Measurements from ENCODE around the gene PRDX5. TPM values are rescaled to one million over a fixed set of nuclear protein-coding genes. Genes with fewer than 3 reads are reported as not detected.

Gene PRDX5
- total RNA-seq, 1 experiment from 2014 or later: 267 TPM

DNA sequence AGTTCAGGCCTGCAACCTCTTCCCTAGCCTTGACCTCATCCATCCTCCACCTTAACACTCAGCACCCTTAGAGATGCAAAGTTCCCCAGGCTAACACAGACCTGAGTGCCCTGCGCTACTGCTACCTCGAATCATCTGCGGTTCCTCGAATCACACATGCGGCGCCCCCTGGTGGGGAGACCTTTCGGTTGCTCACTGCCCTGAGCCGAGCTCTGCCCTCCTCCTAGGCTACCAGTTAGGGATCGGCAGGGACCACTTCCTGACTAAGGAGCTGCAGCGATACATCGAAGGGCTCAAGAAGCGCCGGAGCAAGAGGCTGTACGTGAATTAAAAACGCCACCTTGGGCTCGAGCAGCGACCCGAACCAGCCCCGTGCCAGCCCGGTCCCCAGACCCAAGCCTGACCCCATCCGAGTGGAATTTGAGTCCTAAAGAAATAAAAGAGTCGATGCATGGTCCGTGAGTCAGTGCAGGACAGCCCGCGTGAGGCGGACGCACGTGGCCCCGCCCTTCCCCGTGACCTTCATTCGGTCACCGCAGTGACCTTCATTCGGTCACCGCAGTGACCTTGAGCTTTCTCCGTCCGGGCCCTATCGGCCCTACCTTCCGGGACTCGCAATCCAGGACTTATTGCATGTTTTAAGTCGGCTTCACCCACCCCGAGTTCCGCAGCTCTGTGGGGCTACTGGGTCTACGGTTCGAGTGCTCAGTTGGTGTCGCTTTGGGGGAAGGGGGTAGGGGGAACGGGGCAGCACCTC lies 13.4 kb upstream of the PRDX5 start:
- RAD21 ChIA-PET (ENCODE audit: low non-redundant PET in 1 of 2, low total read pairs in 2 of 2, uncharacterized antibody in 2 of 2, unreplicated experiment in 2 of 2): interaction anchor here (0.6 to 2.5 kb wide), 9 partner anchors 13 to 100 kb away, joined by 3 to 7 read pairs (median 4); partner anchors contain the start of gene PRDX5 (in 2 of the 2)
- DNase-seq (ENCODE audit: low read depth, low spot score) (peak; percentile 80), ATAC-seq (peak; percentile 48)
- H3K9me2 ChIP-seq (ENCODE audit: insufficient read depth): no peaks in the 10 kb centered on the region
- H3K36me3 ChIP-seq (ENCODE audit: control insufficient read depth in 1 of 2, insufficient read depth in 2 of 2, low read length in 2 of 2): peaks cover 0 to 8% of the 10 kb centered on the region in 2 experiments; a peak in 1 of 4 replicates
- TF ChIP-seq POLR2A (IDR thresholded peaks at IDR 0.05; ENCODE audit: borderline replicate concordance, extremely low read depth, insufficient read depth, insufficient read length) (peak; percentile 70), POLR2AphosphoS5 (IDR thresholded peaks at IDR 0.05; ENCODE audit: low read depth, low read length) (peak; percentile 61), ZNF274 (IDR thresholded peaks at IDR 0.05; ENCODE audit: low read depth, low read length) (no peak), YY1 (IDR thresholded peaks at IDR 0.05; ENCODE audit: extremely low read depth, insufficient replicate concordance, low read depth, low read length) (peak; percentile 55), TCF7L2 (IDR thresholded peaks at IDR 0.05; ENCODE audit: borderline replicate concordance, extremely low read depth, insufficient read depth, insufficient read length) (peak; percentile 11), SP1 (IDR thresholded peaks at IDR 0.05; ENCODE audit: low read depth) (no peak)
- TF ChIP-seq, protein P1, sequence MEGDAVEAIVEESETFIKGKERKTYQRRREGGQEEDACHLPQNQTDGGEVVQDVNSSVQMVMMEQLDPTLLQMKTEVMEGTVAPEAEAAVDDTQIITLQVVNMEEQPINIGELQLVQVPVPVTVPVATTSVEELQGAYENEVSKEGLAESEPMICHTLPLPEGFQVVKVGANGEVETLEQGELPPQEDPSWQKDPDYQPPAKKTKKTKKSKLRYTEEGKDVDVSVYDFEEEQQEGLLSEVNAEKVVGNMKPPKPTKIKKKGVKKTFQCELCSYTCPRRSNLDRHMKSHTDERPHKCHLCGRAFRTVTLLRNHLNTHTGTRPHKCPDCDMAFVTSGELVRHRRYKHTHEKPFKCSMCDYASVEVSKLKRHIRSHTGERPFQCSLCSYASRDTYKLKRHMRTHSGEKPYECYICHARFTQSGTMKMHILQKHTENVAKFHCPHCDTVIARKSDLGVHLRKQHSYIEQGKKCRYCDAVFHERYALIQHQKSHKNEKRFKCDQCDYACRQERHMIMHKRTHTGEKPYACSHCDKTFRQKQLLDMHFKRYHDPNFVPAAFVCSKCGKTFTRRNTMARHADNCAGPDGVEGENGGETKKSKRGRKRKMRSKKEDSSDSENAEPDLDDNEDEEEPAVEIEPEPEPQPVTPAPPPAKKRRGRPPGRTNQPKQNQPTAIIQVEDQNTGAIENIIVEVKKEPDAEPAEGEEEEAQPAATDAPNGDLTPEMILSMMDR (IDR thresholded peaks at IDR 0.05 in 2 of 3, conservative IDR thresholded peaks at IDR 0.05 in 1 of 3; ENCODE audit: borderline replicate concordance in 1 of 3, insufficient read depth in 1 of 3, low read depth in 2 of 3, low read length in 2 of 3): peak in 2 of 3 experiments; percentile 89 to 95; a peak in 4 of 6 replicates
- POLR2A ChIA-PET: interaction anchor here (0.9 to 5.5 kb wide), 10 partner anchors 13 to 1463 kb away, joined by 3 to 30 read pairs (median 5); partner anchors contain the start of genes PPP1R14B, PRDX5, STIP1 and TRMT112
- H3K4me3 ChIP-seq (replicated peaks in 1 of 2; ENCODE audit: low read depth in 1 of 2, low read length in 2 of 2): peak overlapping the region; percentile 59 to 70
- H4K20me1 ChIP-seq (ENCODE audit: insufficient read depth): no peaks in the 10 kb centered on the region
- BruUV-seq (replicated peaks): TSS peak; percentile 97
- CTCF ChIA-PET: interaction anchor here (0.7 to 5.8 kb wide), 26 partner anchors 8 to 384 kb away, joined by 3 to 80 read pairs (median 4); partner anchors contain the start of genes BAD, FERMT3, FKBP2 and GPR137
- peak overlapping the region; percentile 84 for H3K4me2 ChIP-seq (ENCODE audit: low read length)
- intact Hi-C loops (cut with micrococcal nuclease): loop anchor here (1.0 to 5.0 kb wide), 6 partner anchors 38 to 117 kb away; partner anchors contain the start of genes CCDC88B, FKBP2, PLCB3 and STIP1
- H2AFZ ChIP-seq (ENCODE audit: low read depth, low read length, poor library complexity, severe bottlenecking): no peak overlapping the region
- H3K27ac ChIP-seq (ENCODE audit: low read depth, low read length): peak overlapping the region; percentile 99
- H3K9ac ChIP-seq (ENCODE audit: low read length): peak overlapping the region; percentile 88
- H3K27me3 ChIP-seq (ENCODE audit: insufficient read depth, low read length): no peaks in the 10 kb centered on the region
- H3K9me3 ChIP-seq (ENCODE audit: control insufficient read depth in 1 of 2, insufficient read depth in 1 of 2, low read depth in 1 of 2, low read length in 2 of 2): no peaks in the 10 kb centered on the region
- H3K4me1 ChIP-seq (ENCODE audit: control insufficient read depth in 1 of 2, insufficient read depth in 2 of 2, low read length in 2 of 2): peaks cover 12 to 55% of the 10 kb centered on the region in 2 experiments; a peak in 3 of 4 replicates
- peaks cover 26% of the 10 kb centered on the region for H3K79me2 ChIP-seq (ENCODE audit: insufficient read depth, low read length)

All from HCT116 (cell line).